IPS DF 4.7 (cell line): ENCODE data around the gene MAP3K20.
"Not testable (repeated sequence)": the region's sequence is repeated elsewhere in the genome, so short reads cannot be mapped to it uniquely, and the experiment has no call there.

Experiments
- DNase-seq: peaks from one replicate; pipeline ENCODE4 v3.0.0-alpha.2; 2013; ENCODE audit warnings: low spot score; ENCODE audit errors: extremely low read depth

The MAP3K20 gene

GRCh38 chr2:173271135-173271534 lies 195.5 kb downstream of the MAP3K20 start:
- DNase-seq = no peak

DNA sequence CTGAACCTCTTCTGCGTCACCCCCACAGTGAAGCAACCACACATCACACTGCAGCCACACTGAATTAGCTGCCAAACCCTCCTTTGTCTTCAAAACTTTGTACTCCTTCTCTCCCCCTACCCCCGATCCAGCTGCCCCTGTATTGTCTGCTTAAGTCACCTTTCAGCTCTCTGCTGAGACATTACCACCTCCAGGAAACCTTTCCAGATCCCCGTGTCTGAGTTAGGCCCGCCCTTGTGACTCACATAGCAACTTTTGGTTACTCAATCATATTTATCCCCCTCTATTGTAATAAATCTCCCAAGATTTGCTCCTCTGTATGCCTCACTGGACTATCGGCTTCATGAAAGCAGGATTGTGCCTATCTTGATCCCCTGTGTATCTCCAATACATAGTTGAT lies 196.2 kb downstream of the MAP3K20 start:
- DNase-seq = no peak

DNA sequence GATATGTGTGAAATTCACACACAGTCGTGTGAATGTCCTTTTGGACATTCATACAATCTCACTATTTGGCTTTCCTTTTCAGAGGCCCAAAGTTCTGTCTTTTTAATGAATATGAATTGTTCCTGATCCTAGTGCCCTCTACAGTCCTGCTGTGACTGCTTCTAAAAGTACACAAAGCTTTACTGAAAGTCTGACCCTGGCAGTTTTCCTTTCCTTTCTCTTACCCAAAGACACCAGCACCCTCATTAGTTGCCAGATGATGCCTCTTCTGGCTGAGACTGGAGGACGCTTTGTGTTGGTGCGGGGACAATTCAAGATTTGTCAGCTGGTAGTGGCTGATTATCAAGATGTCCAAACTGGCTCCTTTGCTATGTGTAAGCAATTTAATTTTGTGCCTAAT lies 197.2 kb downstream of the MAP3K20 start:
- no peak for DNase-seq

- no peak for DNase-seq
Measured at GRCh38 chr2:173278794-173279526, 203.3 kb downstream of the MAP3K20 start.

GRCh38 chr2:173279527-173279868 lies 203.9 kb downstream of the MAP3K20 start:
- DNase-seq = no peak

GRCh38 chr2:173280853-173281252 lies 205.2 kb downstream of the MAP3K20 start:
- DNase-seq = no peak

- DNase-seq = not testable (repeated sequence)
Measured at GRCh38 chr2:173281898-173282297, 206.3 kb downstream of the MAP3K20 start.

GRCh38 chr2:173282795-173283545 lies 207.3 kb downstream of the MAP3K20 start:
- no peak for DNase-seq

DNA sequence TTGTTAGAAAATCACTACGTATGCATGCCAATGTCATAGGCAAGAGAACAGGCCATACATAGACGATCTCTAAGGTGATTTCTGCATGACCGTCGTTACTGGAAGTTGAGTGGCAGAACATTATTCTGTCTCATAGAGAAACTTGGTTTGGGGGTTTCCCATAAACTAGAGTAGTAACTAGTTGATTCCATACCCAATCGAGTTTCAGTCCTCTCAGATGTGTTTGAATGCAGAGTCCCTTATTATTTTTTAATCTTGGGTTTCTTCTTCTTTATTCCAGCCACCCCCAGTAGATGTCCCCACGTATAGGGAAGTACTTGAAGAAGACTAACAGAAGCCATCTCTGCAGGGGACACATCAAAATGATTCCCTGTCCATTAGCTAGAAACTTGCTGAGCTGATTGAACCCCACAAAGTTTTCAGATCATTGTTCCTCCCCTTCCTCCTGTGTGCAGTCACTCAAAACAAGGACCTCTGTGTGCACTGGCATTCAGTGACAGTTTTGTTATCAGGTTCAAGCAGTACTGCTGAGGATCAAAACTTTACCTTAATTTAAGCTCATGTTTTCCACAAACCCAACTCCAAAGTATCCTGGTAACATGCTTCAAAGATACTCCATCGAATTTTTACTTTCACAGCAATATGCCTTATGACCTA lies 210.6 kb downstream of the MAP3K20 start:
- no peak for DNase-seq

DNA sequence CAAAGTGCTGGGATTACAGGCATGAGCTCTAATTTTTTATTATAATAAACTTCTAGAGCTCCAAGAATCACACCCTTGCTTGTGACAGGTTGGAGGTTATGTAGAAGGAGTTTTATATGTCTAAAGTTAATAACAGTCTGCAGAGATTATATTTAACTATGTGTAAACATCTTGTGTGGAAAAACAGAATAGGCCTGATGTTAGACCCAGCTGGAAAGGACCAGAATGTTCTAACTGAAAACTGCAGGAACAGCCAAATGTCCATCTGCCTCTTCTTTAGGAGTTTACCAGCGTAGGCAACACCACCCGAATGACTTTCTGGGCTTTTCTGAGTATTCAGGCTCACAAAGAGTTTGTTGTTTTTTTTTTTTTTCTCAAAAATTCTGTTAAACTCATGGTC lies 211.9 kb downstream of the MAP3K20 start:
- DNase-seq = no peak

GRCh38 chr2:173288561-173288960 lies 212.9 kb downstream of the MAP3K20 start:
- no peak for DNase-seq

GRCh38 chr2:173290046-173290445 lies 214.4 kb downstream of the MAP3K20 start:
- DNase-seq = no peak

DNA sequence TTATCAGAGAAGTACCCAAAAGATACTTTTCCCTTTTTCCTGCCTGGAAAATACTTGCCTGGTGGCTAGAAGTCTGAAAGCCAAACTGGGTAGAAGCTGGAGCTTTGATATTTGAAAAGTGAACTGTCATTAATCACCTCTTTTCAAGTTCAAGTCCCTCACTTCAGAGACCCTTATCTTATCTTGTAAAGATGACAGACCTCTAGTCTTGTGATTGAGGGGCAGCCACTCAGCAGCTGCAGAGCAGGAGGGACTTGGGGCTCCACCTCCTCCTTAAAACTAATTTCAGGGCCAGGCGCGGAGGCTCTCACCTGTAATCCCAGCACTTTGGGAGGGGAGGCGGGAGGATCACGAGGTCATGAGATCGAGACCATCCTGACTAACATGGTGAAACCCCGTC lies 214.9 kb downstream of the MAP3K20 start:
- no peak for DNase-seq

- DNase-seq = no peak
Measured at GRCh38 chr2:173291412-173291811, 215.8 kb downstream of the MAP3K20 start.

DNA sequence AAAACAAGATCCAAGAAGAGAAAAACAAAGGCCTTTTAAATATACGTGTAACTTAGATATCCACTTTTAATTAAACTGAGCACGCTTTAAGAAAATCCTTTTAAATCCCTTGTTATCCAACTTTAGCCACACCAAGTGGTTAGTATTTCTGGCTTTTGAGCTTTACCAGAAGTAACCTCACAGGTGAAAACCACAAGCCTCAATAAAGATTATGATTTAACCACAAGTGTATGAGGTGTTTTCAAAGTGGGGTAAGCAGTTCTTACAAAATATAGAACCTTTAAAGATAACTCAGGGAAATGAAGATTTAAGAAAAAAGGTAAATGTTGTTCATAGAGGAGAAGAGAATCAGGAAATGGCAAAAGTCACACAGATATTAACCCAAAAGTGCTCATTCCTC lies 220.6 kb downstream of the MAP3K20 start:
- no peak for DNase-seq

- DNase-seq = no peak
Measured at GRCh38 chr2:173298536-173299097, 223.0 kb downstream of the MAP3K20 start.

- DNase-seq = no peak
Measured at GRCh38 chr2:173299764-173300163, 224.1 kb downstream of the MAP3K20 start.

DNA sequence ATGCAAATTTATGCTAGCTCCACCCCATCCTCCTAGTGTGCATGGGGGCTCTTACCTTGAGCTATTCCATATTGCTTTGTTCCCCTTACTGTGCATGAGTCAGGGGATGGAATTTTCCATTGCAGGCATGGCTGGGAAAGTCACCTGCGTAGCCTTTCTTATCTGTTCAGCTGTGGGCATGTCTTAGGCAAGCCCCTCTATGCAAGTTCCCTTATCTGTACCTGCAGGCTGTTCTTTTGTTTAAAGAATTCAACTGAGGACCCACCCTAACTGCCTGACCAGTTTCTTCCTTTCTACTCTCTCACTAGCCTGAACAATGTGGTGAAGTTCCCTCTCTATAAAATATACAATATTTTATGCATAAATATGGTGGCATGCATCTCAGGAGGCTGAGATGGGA lies 224.8 kb downstream of the MAP3K20 start:
- no peak for DNase-seq

- not testable (repeated sequence) for DNase-seq
Measured at GRCh38 chr2:173301549-173301948, 225.9 kb downstream of the MAP3K20 start.

DNA sequence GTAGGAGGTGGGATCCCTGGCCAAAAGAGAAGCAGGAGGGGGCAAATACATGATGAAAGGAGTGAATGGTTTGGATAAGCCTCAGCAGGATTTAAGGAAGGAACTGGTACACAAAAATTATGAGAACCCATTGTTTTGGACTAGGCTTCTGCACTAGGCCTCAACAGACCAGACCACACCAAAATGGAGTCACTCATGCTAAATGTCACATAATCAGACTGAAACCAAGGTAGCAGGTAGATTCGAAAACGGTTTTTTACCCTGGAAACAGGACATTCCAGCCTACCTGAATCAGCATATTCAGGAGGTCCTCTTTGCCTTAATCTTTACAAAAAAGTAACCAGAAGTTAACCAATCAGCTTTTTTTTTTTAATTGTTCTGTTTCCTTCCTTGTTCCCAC lies 229.7 kb downstream of the MAP3K20 start:
- DNase-seq = no peak

- DNase-seq = no peak
Measured at GRCh38 chr2:173307293-173307692, 231.6 kb downstream of the MAP3K20 start.

DNA sequence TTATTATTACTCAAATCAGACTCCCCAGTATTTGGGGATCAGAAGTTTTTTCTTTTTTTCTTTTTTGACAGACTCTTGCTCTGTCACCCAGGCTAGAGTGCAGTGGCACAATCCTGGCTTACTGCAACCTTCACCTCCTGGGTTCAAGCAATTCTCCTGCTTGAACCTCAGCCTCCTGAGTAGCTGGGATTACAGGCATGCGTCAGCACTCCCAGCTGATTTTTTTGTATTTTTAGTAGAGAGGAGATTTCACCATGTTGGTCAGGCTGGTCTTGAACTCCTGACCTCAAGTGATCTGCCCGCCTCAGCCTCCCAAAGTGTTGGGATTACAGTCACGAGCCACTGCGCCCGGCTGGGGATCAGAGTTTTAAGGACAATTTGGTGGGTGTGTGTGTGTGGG lies 233.7 kb downstream of the MAP3K20 start:
- DNase-seq = not testable (repeated sequence)
